Activated CD8-positive, alpha-beta memory T cell treated with anti-CD3 and anti-CD28 coated beads, Interleukin-2, amount 50 U/mL, for 24 hours (primary cell): ENCODE measurements around the gene DHRS12.

Source experiments
- DNase-seq: peaks from one replicate; pipeline ENCODE4 v3.0.0-alpha.2; 2020; ENCODE audit errors: extremely low read depth

Gene DHRS12

DNA sequence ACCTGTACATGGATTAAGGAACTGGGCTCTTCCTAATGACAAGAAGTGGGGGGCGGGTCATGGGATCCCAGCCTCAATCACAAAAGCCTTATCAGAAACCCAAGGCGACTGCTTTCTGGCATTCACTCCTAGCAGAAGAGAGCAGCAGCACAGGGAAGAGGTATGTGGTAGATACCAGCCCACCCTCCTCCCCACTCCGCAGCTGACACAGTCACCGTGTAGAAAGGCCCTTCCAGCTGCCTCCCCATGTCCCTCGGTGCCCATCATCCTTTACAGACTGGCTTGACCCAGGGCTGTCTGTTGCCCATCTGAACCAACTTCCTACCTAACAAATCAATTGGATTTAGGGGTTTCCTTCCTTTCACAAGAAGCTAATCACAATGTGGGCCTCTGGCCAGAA is 3.1 kb upstream of the DHRS12 start:
- DNase-seq: no peak

GRCh38 chr13:51806566-51806965 is 2.6 kb upstream of the DHRS12 start:
- DNase-seq: no peak

DNA sequence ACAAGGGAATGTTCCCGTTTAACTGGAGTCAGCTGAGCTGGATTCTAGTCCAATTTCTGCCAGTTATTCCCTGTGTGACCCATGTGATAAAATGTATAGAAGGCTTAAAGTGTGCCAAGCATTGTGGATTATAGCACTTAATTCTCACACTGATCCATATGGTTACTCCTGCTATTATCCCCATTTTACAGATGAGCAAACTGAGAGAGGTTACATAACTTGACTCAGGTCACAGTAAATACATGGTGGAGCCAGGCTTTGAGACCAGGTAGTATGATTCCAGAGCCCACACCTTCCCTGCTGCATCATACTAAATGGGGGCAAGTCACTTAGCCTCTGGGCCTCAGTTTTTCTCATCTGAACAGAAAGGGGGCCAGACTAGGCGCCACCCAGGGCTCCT is 2.0 kb upstream of the DHRS12 start:
- no peak for DNase-seq

- DNase-seq: no peak
These were observed 1.4 kb upstream of the DHRS12 start for GRCh38 chr13:51805313-51805712.

- no peak for DNase-seq
These were observed 571 bp upstream of the DHRS12 start for GRCh38 chr13:51804295-51805172.

- DNase-seq: no peak
These were observed 1.1 kb downstream of the DHRS12 start for GRCh38 chr13:51802631-51803418.

DNA sequence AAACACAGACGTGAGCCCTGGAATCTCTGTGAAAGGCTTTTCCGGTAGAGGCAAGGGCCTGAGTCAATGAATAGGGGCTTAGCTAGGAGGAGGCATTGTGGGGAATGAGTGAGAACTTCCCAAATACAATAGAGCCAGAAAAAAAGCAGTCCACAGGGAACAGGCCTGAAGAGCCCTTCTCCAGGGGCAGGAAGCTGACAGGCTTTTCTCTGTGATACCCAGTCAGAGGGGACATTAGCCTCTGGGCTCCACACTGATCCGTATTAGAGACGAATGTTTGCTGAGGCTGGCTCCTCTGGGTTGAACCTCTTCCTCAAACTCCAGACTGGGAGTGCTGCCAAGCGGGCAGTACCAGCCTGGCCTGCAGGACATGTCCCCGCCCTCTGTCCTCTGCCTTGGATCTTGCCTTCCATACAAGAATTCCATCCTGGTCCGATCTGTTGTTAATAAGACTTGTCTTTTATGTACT is 2.3 kb downstream of the DHRS12 start:
- DNase-seq: no peak

DNA sequence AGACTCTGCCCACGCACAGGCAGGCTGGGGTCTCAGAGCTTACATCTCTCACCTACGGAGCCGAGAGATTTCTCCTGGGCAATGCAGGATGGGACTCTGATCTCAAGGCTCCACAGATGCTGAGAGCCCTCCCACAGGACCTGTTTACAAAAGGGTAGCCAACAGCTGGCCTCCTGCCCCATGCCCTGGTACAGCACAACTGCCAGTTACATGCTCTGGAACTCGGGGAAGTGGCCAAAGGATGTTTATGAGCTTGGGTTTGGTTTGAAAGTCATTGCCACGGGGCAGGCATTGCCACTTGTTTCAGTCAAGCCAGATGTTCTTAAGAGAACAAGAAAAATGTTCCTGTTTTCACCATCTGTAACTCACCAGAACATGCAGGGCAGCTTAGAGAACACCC is 3.5 kb downstream of the DHRS12 start:
- no peak for DNase-seq

- DNase-seq: no peak
These were observed 4.7 kb downstream of the DHRS12 start for GRCh38 chr13:51799261-51799660.

DNA sequence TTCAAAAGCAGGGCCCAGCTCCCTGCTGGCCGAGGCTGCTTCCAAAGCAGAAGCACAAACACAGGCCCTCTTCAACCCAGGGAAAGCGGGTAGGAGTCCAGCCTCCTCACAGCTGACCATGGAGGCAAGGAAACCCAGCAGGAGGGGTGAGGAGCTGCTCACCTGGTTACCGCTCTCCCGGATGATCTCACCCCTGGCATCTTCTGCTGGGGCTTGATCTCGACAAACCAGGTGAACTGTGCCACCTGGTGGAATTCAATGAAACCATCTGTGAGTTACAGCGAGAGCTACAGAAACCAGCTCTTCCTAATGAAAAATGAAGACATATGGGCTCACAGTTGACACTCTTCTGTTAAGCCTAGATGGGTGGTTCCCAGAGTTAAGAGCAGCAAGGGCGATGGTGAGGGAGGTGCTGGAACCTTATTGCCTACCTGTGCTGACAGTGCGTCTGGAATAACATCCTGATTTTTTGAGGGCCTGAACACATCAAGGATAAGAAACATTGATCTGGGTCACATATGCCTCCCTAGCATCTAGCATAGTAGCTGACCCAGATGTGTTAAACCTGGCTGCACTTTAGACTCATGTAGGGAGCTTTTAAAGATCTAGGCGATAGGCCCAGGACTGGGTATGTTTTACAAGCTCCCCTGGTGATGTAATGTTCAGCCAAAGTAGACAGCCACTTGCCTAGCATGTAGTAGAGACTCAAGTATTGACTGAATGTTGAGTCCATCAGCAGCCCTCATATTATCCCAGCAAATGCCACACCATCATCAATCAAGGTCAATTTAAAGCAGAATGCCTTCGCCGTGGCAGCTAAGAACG is 6.1 kb downstream of the DHRS12 start:
- no peak for DNase-seq

GRCh38 chr13:51796546-51796945 is 7.4 kb downstream of the DHRS12 start:
- no peak for DNase-seq

- DNase-seq: no peak
These were observed 8.5 kb downstream of the DHRS12 start for GRCh38 chr13:51795419-51795818.

GRCh38 chr13:51794964-51795363 is 9.0 kb downstream of the DHRS12 start:
- DNase-seq: no peak

- no peak for DNase-seq
These were observed 10.2 kb downstream of the DHRS12 start for GRCh38 chr13:51793570-51794271.

DNA sequence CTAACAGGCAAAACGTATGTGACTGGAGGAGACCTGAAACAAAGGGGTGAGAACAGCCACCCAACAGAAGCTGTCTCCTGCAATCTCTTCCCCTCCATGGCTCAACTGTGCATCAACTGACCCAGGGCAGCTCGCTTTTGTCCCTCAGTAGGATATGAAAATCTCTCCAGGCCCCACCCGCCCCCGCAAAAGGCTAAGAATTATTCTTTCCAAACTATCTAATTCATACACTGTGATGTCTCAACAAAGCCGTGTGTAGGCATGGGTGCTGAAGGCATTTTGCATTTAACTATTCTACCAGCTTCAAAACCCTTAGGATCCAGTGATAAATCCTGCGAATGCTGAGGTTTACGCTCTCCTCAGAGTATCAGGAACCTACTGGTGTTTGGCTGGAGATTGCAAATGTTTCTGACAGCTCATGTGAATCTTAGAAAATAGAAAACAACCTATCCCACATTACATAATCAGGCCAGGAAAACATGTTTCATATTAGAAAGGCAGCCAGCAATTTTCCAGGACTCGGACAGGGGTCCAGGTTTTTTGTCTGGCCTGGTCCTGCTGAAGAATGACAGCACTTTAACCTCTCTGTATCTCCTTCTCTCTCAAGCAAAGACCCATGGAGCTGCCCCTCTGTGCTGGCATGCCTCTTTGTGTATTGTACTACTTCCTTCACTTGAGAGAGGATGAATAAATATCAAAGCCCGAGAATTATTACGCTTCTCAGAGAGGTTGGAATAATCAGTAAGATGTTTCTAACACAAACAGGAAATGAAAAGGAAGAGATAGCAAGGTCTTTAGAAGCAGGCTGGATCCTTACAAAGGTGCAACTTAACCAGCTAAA is 17.3 kb downstream of the DHRS12 start:
- DNase-seq: no peak

DNA sequence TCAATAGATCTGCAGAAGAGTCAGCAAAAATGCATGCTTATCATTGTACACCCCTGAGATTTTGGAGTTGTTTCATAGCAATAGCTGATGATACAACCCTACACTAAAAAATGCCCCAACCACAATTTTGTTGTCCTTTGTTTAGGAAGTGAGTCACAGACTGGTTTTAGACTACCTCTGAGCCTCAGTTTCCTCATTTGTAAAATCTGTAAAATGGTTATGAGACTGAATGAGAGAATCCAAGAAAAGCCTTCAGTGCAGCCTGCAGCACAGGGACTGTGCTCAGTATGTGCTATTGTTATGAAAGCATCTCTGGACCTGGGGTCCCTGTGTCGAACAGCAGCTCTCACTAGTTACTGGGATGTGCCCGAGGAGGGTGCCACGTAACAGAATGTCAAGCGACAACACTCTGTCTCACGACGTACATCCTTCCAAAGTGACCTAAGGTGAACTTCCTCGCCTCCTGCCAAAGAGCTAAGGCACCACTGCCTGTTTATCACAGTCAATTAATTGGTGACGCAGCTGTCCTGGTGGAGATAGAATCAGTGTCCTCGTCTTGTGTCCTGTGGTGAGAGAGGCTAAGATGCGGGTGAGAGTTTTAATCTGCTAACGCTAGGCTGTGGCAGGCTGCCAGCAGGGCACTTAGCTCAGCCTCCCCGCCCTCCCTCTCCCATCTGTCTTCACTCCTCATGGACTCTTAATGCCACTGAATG is 18.1 kb downstream of the DHRS12 start:
- DNase-seq: no peak

DNA sequence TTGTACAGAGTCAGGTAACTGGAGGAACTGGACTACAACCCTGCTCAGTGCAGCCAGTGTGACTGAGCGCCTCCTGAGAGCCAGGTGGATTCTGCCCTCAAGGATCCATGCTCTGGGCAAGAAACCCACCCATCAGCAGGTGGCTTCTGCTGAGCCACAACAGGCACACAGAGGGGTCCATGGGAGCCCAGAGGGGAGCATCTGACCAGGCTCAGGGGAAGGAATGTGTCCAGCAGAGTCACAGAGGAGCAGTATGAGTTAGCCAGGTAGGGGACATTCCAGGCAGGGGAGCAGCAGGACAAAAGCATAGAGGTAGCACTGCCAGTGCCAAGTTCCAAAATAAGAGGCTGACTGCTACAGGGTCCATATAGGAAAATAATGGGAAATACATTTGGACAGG is 19.9 kb downstream of the DHRS12 start:
- no peak for DNase-seq

DNA sequence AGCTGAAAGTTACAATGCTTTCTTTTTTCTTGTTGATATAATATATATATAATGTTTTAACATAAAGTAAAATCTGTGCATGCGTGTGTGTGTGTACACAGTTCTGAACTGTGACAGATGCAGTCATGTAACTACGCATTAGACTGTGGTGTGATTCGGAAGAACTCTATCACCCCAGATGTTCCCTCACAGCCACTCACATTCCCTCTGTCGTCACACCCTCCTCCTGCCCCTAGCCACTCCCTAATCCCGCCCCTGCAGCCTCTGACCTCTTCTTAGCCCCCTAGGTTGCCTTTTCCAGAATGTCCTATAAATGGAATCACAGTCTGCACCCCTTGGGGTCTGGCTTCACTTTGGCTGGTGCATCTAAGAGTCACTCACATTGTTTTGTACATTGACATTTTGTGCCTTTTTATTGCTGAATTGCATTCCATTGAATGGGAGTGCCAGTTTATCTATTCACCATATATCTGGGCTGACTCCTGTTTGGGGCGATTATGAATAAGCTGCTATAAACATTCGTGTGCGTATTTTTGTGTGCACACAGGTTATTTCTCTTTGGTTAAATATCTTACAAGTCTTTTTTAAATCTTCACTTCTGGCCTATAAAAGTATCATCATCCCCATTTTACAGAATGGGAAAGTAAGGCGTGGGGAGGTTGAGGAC is 20.4 kb downstream of the DHRS12 start:
- no peak for DNase-seq

DNA sequence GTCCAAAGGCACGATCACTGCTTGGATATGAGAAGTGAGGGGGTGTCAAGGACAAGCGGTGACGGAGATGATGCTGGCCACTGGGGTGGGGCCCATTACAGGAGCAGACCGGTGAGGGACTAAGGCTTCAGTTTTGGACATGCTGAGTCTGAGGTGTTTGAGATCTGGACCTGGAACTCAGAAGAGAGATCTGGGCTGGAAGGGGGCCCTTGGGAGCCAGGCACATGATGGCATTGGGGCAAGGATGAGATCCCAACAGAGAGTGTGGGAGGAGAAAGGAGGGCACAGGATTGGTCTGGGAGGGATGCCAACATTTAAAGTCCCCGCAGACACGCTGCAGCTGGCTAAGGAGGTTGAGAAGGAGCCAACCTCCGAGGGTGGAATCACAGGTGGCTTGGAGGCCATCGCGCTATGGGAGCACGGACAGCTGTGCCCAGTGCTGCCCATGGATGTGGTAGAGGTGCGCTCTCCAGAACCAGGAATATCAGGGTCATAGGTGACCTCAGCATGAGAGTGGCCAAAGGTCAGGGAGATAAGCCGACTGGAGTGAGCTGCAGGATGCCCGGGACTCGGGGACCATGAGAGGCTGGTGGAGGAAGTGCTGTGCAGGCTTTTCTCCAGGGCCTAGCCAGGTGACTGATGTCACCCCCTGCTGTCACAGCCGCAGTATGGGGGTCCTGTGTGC is 21.8 kb downstream of the DHRS12 start:
- no peak for DNase-seq
